ENCODE results near the gene RIPK4. TPM values are rescaled to one million over a fixed set of nuclear protein-coding genes. Genes with fewer than 3 reads are reported as not detected.
"Not testable (repeated sequence)": the region's sequence is repeated elsewhere in the genome, so short reads cannot be mapped to it uniquely, and the experiment has no call there.

Gene RIPK4
- total and polyA plus RNA-seq, 7 experiments from 2014 or later = 0.24 to 2.2 (median 0.41) TPM; not detected in 1

DNA sequence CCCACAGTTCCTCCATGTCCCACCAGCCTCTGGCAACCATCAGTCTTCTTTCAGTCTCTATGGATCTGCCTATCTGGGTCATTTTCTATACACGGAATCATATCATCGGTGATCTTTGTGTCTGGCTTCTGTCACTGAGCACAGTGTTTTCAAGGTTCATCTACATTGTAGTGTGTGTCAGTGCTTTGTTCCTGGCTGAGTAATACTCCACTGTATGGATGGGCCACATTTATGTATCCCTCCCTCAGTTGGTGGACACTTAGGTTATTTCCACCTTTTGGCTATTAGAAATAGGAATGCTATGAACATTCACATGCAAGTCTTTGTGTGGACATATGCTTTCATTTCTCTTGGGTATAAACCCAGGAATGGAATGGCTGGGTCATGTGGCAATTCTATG is 46.6 kb downstream of the RIPK4 start:
- Histone ChIP-seq H3K36me3 (ENCODE audit: control insufficient read depth in 2 of 3, insufficient read depth in 3 of 3, low read length in 3 of 3) (no peaks in the 10 kb centered on the region), H3K9me3 (ENCODE audit: control insufficient read depth in 2 of 3, low read length in 3 of 3) (no peaks in the 10 kb centered on the region), H3K4me1 (ENCODE audit: control insufficient read depth in 2 of 2, insufficient read depth in 2 of 2, low read length in 2 of 2) (no peaks in the 10 kb centered on the region), H3K27me3 (ENCODE audit: control insufficient read depth in 2 of 2, insufficient read depth in 2 of 2, low read length in 2 of 2) (no peaks in the 10 kb centered on the region), H3K27ac (ENCODE audit: low read depth, low read length) (no peak overlapping the region), H3K4me3 (ENCODE audit: low read length) (no peak overlapping the region)
- Mint-ChIP-seq H3K4me3 (no peak overlapping the region), H3K4me1 (peaks cover 0 to 4% (median 0%) of the 10 kb centered on the region in 7 donors), H3K9me3 (peaks cover 0 to 2% (median 0%) of the 10 kb centered on the region in 11 donors), H3K27me3 (peaks cover 10 to 53% (median 28%) of the 10 kb centered on the region in 5 donors), H3K27ac (no peak overlapping the region), H3K36me3 (no peaks in the 10 kb centered on the region)
- ChIA-PET CTCF (no interaction called here), POLR2A (no interaction called here)
- no peak for ATAC-seq
- intact Hi-C loops (cut with micrococcal nuclease) = no loop called here
- no peak for DNase-seq

DNA sequence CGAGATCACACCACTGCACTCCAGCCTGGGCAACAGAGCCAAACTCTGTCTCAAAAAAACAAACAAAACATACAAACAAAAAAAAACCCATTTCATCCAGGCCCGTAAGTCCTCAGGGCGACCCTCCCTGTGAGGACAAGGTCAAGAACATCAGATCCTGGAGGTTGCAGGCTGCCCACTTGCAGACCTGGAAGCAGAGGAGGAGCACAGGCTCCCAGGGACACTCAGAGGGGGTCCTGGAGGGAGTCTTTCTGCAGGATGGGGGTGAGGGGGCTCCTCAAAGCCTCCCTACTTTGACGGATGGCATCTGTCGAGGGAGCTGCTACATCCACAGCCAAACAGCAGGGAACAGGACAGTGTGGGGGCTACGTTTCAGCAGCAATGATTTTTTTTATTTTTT is 47.2 kb downstream of the RIPK4 start:
- ChIA-PET CTCF (no interaction called here), POLR2A (no interaction called here)
- peaks cover 0 to 3% (median 0%) of the 10 kb centered on the region in 7 donors for H3K4me1 Mint-ChIP-seq
- intact Hi-C loops (cut with micrococcal nuclease) = no loop called here
- DNase-seq = no peak
- H3K9me3 Mint-ChIP-seq = peaks cover 0 to 2% (median 0%) of the 10 kb centered on the region in 11 donors
- no peak overlapping the region for H3K4me3 Mint-ChIP-seq
- no peaks in the 10 kb centered on the region for H3K27me3 ChIP-seq (ENCODE audit: control insufficient read depth in 2 of 2, insufficient read depth in 2 of 2, low read length in 2 of 2)
- H3K27ac Mint-ChIP-seq = no peak overlapping the region
- H3K27ac ChIP-seq (ENCODE audit: low read depth, low read length) = no peak overlapping the region
- peaks cover 8 to 52% (median 32%) of the 10 kb centered on the region in 5 donors for H3K27me3 Mint-ChIP-seq
- no peak overlapping the region for H3K4me3 ChIP-seq (ENCODE audit: low read length)
- no peak for ATAC-seq
- H3K4me1 ChIP-seq (ENCODE audit: control insufficient read depth in 2 of 2, insufficient read depth in 2 of 2, low read length in 2 of 2) = no peaks in the 10 kb centered on the region
- H3K36me3 ChIP-seq (ENCODE audit: control insufficient read depth in 2 of 3, insufficient read depth in 3 of 3, low read length in 3 of 3) = no peaks in the 10 kb centered on the region
- H3K9me3 ChIP-seq (ENCODE audit: control insufficient read depth in 2 of 3, low read length in 3 of 3) = no peaks in the 10 kb centered on the region
- H3K36me3 Mint-ChIP-seq = no peaks in the 10 kb centered on the region

- Mint-ChIP-seq H3K27me3 (peaks cover 18 to 48% (median 39%) of the 10 kb centered on the region in 5 donors), H3K27ac (no peak overlapping the region), H3K9me3 (peaks cover 0 to 2% (median 0%) of the 10 kb centered on the region in 11 donors), H3K4me3 (no peak overlapping the region), H3K36me3 (peaks cover 0 to 4% (median 0%) of the 10 kb centered on the region in 5 donors), H3K4me1 (peaks cover 0 to 3% (median 0%) of the 10 kb centered on the region in 7 donors)
- no peak for DNase-seq
- Histone ChIP-seq H3K27me3 (ENCODE audit: control insufficient read depth in 2 of 2, insufficient read depth in 2 of 2, low read length in 2 of 2) (no peaks in the 10 kb centered on the region), H3K4me1 (ENCODE audit: control insufficient read depth in 2 of 2, insufficient read depth in 2 of 2, low read length in 2 of 2) (no peaks in the 10 kb centered on the region), H3K27ac (ENCODE audit: low read depth, low read length) (no peak overlapping the region), H3K36me3 (ENCODE audit: control insufficient read depth in 2 of 3, insufficient read depth in 3 of 3, low read length in 3 of 3) (no peaks in the 10 kb centered on the region), H3K4me3 (ENCODE audit: low read length) (no peak overlapping the region), H3K9me3 (ENCODE audit: control insufficient read depth in 2 of 3, low read length in 3 of 3) (no peaks in the 10 kb centered on the region)
- ChIA-PET POLR2A (no interaction called here), CTCF (no interaction called here)
- intact Hi-C loops (cut with micrococcal nuclease) = no loop called here
- ATAC-seq = no peak
Observed at GRCh38 chr21:41717573-41718330, 49.1 kb downstream of the RIPK4 start.

DNA sequence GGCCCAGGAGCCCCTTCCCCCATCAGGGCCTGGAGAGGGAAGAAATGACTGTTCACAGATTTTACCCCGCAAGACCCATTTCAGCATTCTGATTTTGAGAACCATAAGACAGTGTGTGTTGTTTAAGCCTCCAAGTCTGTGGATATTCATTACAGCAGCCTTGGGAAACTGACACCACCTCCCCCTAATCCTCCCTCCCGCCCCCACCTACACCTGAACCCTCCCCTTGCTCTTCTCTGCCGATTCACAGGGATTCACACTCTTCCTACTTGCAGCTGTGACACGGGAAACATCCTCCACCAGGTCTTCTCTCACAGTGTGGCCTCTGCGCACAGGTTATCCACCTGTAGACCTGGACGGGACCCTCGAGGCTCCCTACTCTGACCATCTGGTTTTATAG is 50.1 kb downstream of the RIPK4 start:
- ChIA-PET POLR2A (no interaction called here), CTCF (no interaction called here)
- Mint-ChIP-seq H3K27me3 (peaks cover 22 to 41% (median 38%) of the 10 kb centered on the region in 5 donors), H3K4me3 (no peak overlapping the region), H3K36me3 (peaks cover 0 to 6% (median 0%) of the 10 kb centered on the region in 5 donors), H3K4me1 (peaks cover 0 to 4% (median 0%) of the 10 kb centered on the region in 7 donors), H3K9me3 (peaks cover 0 to 2% (median 0%) of the 10 kb centered on the region in 11 donors), H3K27ac (no peak overlapping the region)
- no peak overlapping the region for H3K27ac ChIP-seq (ENCODE audit: low read depth, low read length)
- intact Hi-C loops (cut with micrococcal nuclease) = no loop called here
- H3K4me1 ChIP-seq (ENCODE audit: control insufficient read depth in 2 of 2, insufficient read depth in 2 of 2, low read length in 2 of 2) = no peaks in the 10 kb centered on the region
- H3K9me3 ChIP-seq (ENCODE audit: control insufficient read depth in 2 of 3, low read length in 3 of 3) = no peaks in the 10 kb centered on the region
- DNase-seq (no peak), ATAC-seq (no peak)
- H3K36me3 ChIP-seq (ENCODE audit: control insufficient read depth in 2 of 3, insufficient read depth in 3 of 3, low read length in 3 of 3) = no peaks in the 10 kb centered on the region
- H3K27me3 ChIP-seq (ENCODE audit: control insufficient read depth in 2 of 2, insufficient read depth in 2 of 2, low read length in 2 of 2) = no peaks in the 10 kb centered on the region
- H3K4me3 ChIP-seq (ENCODE audit: low read length) = no peak overlapping the region

DNA sequence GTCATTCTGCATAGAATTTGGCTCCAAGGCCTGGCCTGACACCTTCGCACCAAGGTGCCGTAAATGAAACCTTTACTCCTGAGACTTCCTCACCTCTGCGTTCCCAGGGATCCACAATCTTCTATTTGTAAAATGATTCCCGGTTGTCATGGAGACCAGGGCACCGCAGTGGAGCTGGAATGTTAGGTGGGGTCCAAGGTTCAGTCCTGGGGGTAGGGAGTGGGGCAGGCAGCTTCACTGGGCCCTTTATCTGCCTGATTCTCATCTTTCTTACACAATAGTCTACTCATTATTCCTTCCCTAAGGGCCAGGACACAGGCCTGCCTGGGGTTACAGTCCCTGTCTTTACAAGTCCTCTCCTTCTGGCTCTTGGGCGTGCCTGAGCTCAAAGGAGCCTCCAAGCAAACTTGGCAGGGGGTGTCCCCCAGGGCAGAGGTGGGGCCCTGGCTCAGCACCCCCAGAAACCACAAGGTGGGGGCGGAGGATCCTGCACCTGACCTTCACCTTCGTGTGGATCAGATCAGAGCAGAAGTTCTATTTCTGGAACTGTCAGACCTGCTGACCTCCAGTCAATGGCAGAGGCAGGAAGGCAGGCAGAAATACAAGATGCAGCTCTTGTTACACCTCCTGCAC is 51.1 kb downstream of the RIPK4 start:
- H3K9me3 Mint-ChIP-seq = peaks cover 0 to 2% (median 0%) of the 10 kb centered on the region in 11 donors
- CTCF ChIA-PET = no interaction called here
- peaks cover 0 to 4% (median 0%) of the 10 kb centered on the region in 7 donors for H3K4me1 Mint-ChIP-seq
- H3K27me3 Mint-ChIP-seq = peaks cover 23 to 48% (median 39%) of the 10 kb centered on the region in 5 donors
- intact Hi-C loops (cut with micrococcal nuclease) = no loop called here
- no peak overlapping the region for H3K27ac ChIP-seq (ENCODE audit: low read depth, low read length)
- H3K27me3 ChIP-seq (ENCODE audit: control insufficient read depth in 2 of 2, insufficient read depth in 2 of 2, low read length in 2 of 2) = no peaks in the 10 kb centered on the region
- H3K36me3 ChIP-seq (ENCODE audit: control insufficient read depth in 2 of 3, insufficient read depth in 3 of 3, low read length in 3 of 3) = no peaks in the 10 kb centered on the region
- H3K4me3 ChIP-seq (ENCODE audit: low read length) = no peak overlapping the region
- no peaks in the 10 kb centered on the region for H3K9me3 ChIP-seq (ENCODE audit: control insufficient read depth in 2 of 3, low read length in 3 of 3)
- no peaks in the 10 kb centered on the region for H3K4me1 ChIP-seq (ENCODE audit: control insufficient read depth in 2 of 2, insufficient read depth in 2 of 2, low read length in 2 of 2)
- DNase-seq (no peak), ATAC-seq (no peak)
- H3K27ac Mint-ChIP-seq = no peak overlapping the region
- H3K4me3 Mint-ChIP-seq = no peak overlapping the region
- peaks cover 0 to 8% (median 0%) of the 10 kb centered on the region in 5 donors for H3K36me3 Mint-ChIP-seq
- POLR2A ChIA-PET = no interaction called here

GRCh38 chr21:41714299-41714865 is 52.5 kb downstream of the RIPK4 start:
- H3K4me3 Mint-ChIP-seq; H3K27me3 ChIP-seq (ENCODE audit: control insufficient read depth in 2 of 2, insufficient read depth in 2 of 2, low read length in 2 of 2): not testable (repeated sequence)

More at GRCh38 chr21:41714299-41714865, 52.5 kb downstream of the RIPK4 start:
- POLR2A ChIA-PET; H3K27ac ChIP-seq (ENCODE audit: low read depth, low read length); H3K27ac Mint-ChIP-seq; intact Hi-C loops (cut with micrococcal nuclease); H3K36me3 ChIP-seq (ENCODE audit: control insufficient read depth in 2 of 3, insufficient read depth in 3 of 3, low read length in 3 of 3); ATAC-seq; H3K9me3 ChIP-seq (ENCODE audit: control insufficient read depth in 2 of 3, low read length in 3 of 3); CTCF ChIA-PET; DNase-seq; H3K4me1 Mint-ChIP-seq; H3K36me3 Mint-ChIP-seq; H3K4me1 ChIP-seq (ENCODE audit: control insufficient read depth in 2 of 2, insufficient read depth in 2 of 2, low read length in 2 of 2); H3K4me3 ChIP-seq (ENCODE audit: low read length); H3K9me3 Mint-ChIP-seq: not testable (repeated sequence)
- H3K27me3 Mint-ChIP-seq = peaks cover 23 to 44% (median 32%) of the 10 kb centered on the region in 5 donors
